ENCODE data around the gene SIAH3. TPM values are rescaled to one million over a fixed set of nuclear protein-coding genes. Genes with fewer than 3 reads are reported as not detected.

The SIAH3 gene
- total RNA-seq, 6 experiments from 2014 or later = not detected

DNA sequence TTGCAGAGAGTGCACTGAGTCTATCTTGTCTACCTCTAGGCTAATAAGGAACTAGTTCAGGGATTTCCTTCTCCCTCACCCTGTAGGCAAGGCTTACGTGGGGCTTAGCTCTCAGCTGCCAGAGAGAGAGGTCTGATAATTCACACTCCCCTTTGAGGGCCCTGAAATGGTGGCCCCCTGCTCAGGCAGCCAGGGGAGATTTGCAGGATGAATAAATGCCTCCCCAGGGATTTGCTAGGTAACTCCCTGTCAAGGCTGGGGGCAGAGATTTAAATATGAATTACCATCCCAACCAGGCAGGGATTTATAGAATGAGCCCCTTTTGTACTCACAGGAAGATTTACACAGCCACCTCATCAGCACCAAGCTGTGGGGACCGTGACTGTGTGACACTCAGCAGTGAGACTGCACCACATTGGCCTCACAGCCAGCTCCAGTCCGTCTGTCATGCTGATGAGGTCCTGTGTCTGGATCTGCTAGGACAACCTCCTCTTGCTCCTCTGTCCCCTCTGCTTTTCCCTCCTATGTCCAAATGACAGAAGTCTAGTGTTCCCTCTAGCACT, 76.1 kb downstream of the SIAH3 start:
- no peaks in the 10 kb centered on the region for H3K36me3 ChIP-seq
- intact Hi-C loops (cut with DNase I) = no loop called here
- ATAC-seq (no peak), DNase-seq (no peak)
- no peak overlapping the region for H3K4me3 ChIP-seq
- H3K4me1 ChIP-seq = no peaks in the 10 kb centered on the region
- WGBS (ENCODE audit: insufficient coverage, low coverage, low lambda C conversion rate, missing lambda C conversion rate) = 17% methylated on average over 1 of the region's 3 CpGs
- TF ChIP-seq CTCF (IDR thresholded peaks at IDR 0.05) (no peak), POLR2A (IDR thresholded peaks at IDR 0.05) (no peak)
- no peak overlapping the region for H3K27ac ChIP-seq
- H3K27me3 ChIP-seq = no peaks in the 10 kb centered on the region
- no peaks in the 10 kb centered on the region for H3K9me3 ChIP-seq

DNA sequence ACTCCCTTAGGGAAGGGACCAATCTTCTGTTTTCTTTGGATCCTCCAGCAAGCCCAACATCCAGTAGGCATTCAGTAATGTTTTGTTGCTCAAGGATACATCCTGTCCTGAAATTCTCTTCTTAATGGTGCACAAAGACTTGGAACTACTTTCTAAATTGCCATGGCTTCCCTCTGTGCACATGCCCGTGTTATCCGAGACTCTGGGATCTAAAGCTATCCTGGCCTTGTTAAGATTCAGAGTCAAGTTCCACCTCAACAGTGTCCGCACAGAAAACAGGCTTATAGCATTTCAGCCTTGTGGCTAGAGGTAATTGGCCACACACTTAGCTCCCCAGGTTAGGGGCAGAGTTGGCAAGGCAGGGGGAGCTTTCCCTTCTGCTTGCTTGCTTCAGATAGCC, 77.6 kb downstream of the SIAH3 start:
- Histone ChIP-seq H3K4me3 (no peak overlapping the region), H3K4me1 (no peaks in the 10 kb centered on the region), H3K27ac (no peak overlapping the region), H3K9me3 (no peaks in the 10 kb centered on the region), H3K27me3 (no peaks in the 10 kb centered on the region), H3K36me3 (no peaks in the 10 kb centered on the region)
- 76% methylated on average over 3 of the region's 3 CpGs for whole genome bisulfite sequencing (ENCODE audit: insufficient coverage, low coverage, low lambda C conversion rate, missing lambda C conversion rate)
- ATAC-seq (no peak), DNase-seq (no peak)
- TF ChIP-seq POLR2A (IDR thresholded peaks at IDR 0.05) (no peak), CTCF (IDR thresholded peaks at IDR 0.05) (no peak)
- intact Hi-C loops (cut with DNase I) = no loop called here

GRCh38 chr13:45773236-45773635, 78.3 kb downstream of the SIAH3 start:
- intact Hi-C loops (cut with DNase I) = no loop called here
- Histone ChIP-seq H3K36me3 (no peaks in the 10 kb centered on the region), H3K9me3 (no peaks in the 10 kb centered on the region), H3K4me1 (no peaks in the 10 kb centered on the region), H3K27ac (no peak overlapping the region), H3K27me3 (no peaks in the 10 kb centered on the region), H3K4me3 (no peak overlapping the region)
- no peak for ATAC-seq
- WGBS (ENCODE audit: insufficient coverage, low coverage, low lambda C conversion rate, missing lambda C conversion rate) = 67% methylated on average over 2 of the region's 2 CpGs
- DNase-seq = no peak
- TF ChIP-seq CTCF (IDR thresholded peaks at IDR 0.05) (no peak), POLR2A (IDR thresholded peaks at IDR 0.05) (no peak)

GRCh38 chr13:45770886-45771285, 80.7 kb downstream of the SIAH3 start:
- Histone ChIP-seq H3K36me3 (no peaks in the 10 kb centered on the region), H3K27me3 (no peaks in the 10 kb centered on the region), H3K27ac (no peak overlapping the region), H3K9me3 (no peaks in the 10 kb centered on the region), H3K4me1 (no peaks in the 10 kb centered on the region), H3K4me3 (no peak overlapping the region)
- DNase-seq (no peak), ATAC-seq (no peak)
- no peak for TF ChIP-seq CTCF (IDR thresholded peaks at IDR 0.05)
- 78% methylated on average over 2 of the region's 2 CpGs for WGBS (ENCODE audit: insufficient coverage, low coverage, low lambda C conversion rate, missing lambda C conversion rate)
- intact Hi-C loops (cut with DNase I) = no loop called here

All from right lobe of liver (tissue), 6 donors.